Mammary epithelial cell (primary cell): ENCODE results near the gene STXBP5.

Experiments
- CTCF ChIP-seq, 2 donors: IDR thresholded peaks in 1 of 2; conservative IDR thresholded peaks in 1 of 2; 2 replicates each; pipeline ENCODE4 v1.5.1; 2011 to 2012; ENCODE audit warnings: inconsistent platforms in 2 of 2, low read length in 2 of 2, mild to moderate bottlenecking in 2 of 2, control low read depth in 1 of 2, low read depth in 1 of 2; ENCODE audit not compliant: insufficient read depth in 1 of 2; ENCODE audit errors: extremely low read depth in 1 of 2
- EZH2 ChIP-seq: IDR thresholded peaks from 2 replicates; pipeline ENCODE4 v1.6.1; 2012; ENCODE audit warnings: low read length, inconsistent platforms, borderline replicate concordance

- TF ChIP-seq CTCF (conservative IDR thresholded peaks at IDR 0.05 in 1 of 2, IDR thresholded peaks at IDR 0.05 in 1 of 2; ENCODE audit: extremely low read depth in 1 of 2, insufficient read depth in 1 of 2, low read depth in 1 of 2, low read length in 2 of 2) (no peak), EZH2 (no peak)
Observed at GRCh38 chr6:147219463-147219862, 15.2 kb downstream of the STXBP5 start.
